ENCODE data around the gene EHBP1. TPM values are rescaled to one million over a fixed set of nuclear protein-coding genes. Genes with fewer than 3 reads are reported as not detected.

The EHBP1 gene
- total RNA-seq, 2 experiments from 2014 or later, result 21.4 to 22.3 TPM

GRCh38 chr2:62662131-62662530 is 43.4 kb upstream of the EHBP1 start:
- CTCF ChIA-PET, result no interaction called here
- DNase-seq, result no peak
- no peak overlapping the region for H3K27ac Mint-ChIP-seq
- H3K4me3 ChIP-seq (ENCODE audit: low read length), result no peak overlapping the region
- ATAC-seq (ENCODE audit: poor library complexity), result no peak
- POLR2A ChIA-PET, result no interaction called here
- no peaks in the 10 kb centered on the region for H3K4me1 Mint-ChIP-seq (ENCODE audit: low read depth)
- no peaks in the 10 kb centered on the region for H3K27me3 Mint-ChIP-seq
- H3K4me1 ChIP-seq (ENCODE audit: insufficient read depth, low read length), result no peaks in the 10 kb centered on the region
- H3K27ac ChIP-seq (ENCODE audit: low read depth in 1 of 2, low read length in 2 of 2), result no peak overlapping the region
- no peak for TF ChIP-seq CTCF (IDR thresholded peaks at IDR 0.05)
- H3K36me3 Mint-ChIP-seq (ENCODE audit: low read depth), result no peaks in the 10 kb centered on the region
- H3K9me3 ChIP-seq (ENCODE audit: control insufficient read depth in 1 of 2, insufficient read depth in 1 of 2, low read length in 2 of 2), result no peaks in the 10 kb centered on the region
- H3K27me3 ChIP-seq (ENCODE audit: control insufficient read depth in 1 of 2, insufficient read depth in 2 of 2, low read length in 2 of 2), result peaks cover 0 to 3% of the 10 kb centered on the region in 2 experiments
- no peaks in the 10 kb centered on the region for H3K36me3 ChIP-seq (ENCODE audit: insufficient read depth, low read length)
- H3K9me3 Mint-ChIP-seq, result no peaks in the 10 kb centered on the region
- intact Hi-C loops (cut with DNase I, micrococcal nuclease), result no loop called here
- no peak overlapping the region for H3K4me3 Mint-ChIP-seq

GRCh38 chr2:62662554-62662953 is 43.0 kb upstream of the EHBP1 start:
- H3K27ac ChIP-seq (ENCODE audit: low read depth in 1 of 2, low read length in 2 of 2), result no peak overlapping the region
- ChIA-PET POLR2A (no interaction called here), CTCF (no interaction called here)
- DNase-seq (no peak), ATAC-seq (ENCODE audit: poor library complexity) (no peak)
- no peaks in the 10 kb centered on the region for H3K36me3 Mint-ChIP-seq (ENCODE audit: low read depth)
- no peak overlapping the region for H3K4me3 Mint-ChIP-seq
- no peak overlapping the region for H3K4me3 ChIP-seq (ENCODE audit: low read length)
- H3K27me3 ChIP-seq (ENCODE audit: control insufficient read depth in 1 of 2, insufficient read depth in 2 of 2, low read length in 2 of 2), result peaks cover 0 to 3% of the 10 kb centered on the region in 2 experiments
- no peaks in the 10 kb centered on the region for H3K36me3 ChIP-seq (ENCODE audit: insufficient read depth, low read length)
- TF ChIP-seq CTCF (IDR thresholded peaks at IDR 0.05), result no peak
- no peak overlapping the region for H3K27ac Mint-ChIP-seq
- no peaks in the 10 kb centered on the region for H3K9me3 ChIP-seq (ENCODE audit: control insufficient read depth in 1 of 2, insufficient read depth in 1 of 2, low read length in 2 of 2)
- intact Hi-C loops (cut with DNase I, micrococcal nuclease), result no loop called here
- H3K4me1 ChIP-seq (ENCODE audit: insufficient read depth, low read length), result no peaks in the 10 kb centered on the region
- H3K27me3 Mint-ChIP-seq, result no peaks in the 10 kb centered on the region
- H3K4me1 Mint-ChIP-seq (ENCODE audit: low read depth), result no peaks in the 10 kb centered on the region
- H3K9me3 Mint-ChIP-seq, result no peaks in the 10 kb centered on the region

GRCh38 chr2:62663411-62663810 is 42.1 kb upstream of the EHBP1 start:
- no peaks in the 10 kb centered on the region for H3K27me3 Mint-ChIP-seq
- intact Hi-C loops (cut with DNase I, micrococcal nuclease), result no loop called here
- Histone ChIP-seq H3K4me1 (ENCODE audit: insufficient read depth, low read length) (no peaks in the 10 kb centered on the region), H3K36me3 (ENCODE audit: insufficient read depth, low read length) (no peaks in the 10 kb centered on the region), H3K27ac (ENCODE audit: low read depth in 1 of 2, low read length in 2 of 2) (no peak overlapping the region), H3K27me3 (ENCODE audit: control insufficient read depth in 1 of 2, insufficient read depth in 2 of 2, low read length in 2 of 2) (peaks cover 0 to 3% of the 10 kb centered on the region in 2 experiments), H3K9me3 (ENCODE audit: control insufficient read depth in 1 of 2, insufficient read depth in 1 of 2, low read length in 2 of 2) (no peaks in the 10 kb centered on the region), H3K4me3 (ENCODE audit: low read length) (no peak overlapping the region)
- no peak for TF ChIP-seq CTCF (IDR thresholded peaks at IDR 0.05)
- DNase-seq (no peak), ATAC-seq (ENCODE audit: poor library complexity) (no peak)
- POLR2A ChIA-PET, result no interaction called here
- H3K4me3 Mint-ChIP-seq, result no peak overlapping the region
- H3K27ac Mint-ChIP-seq, result no peak overlapping the region
- no peaks in the 10 kb centered on the region for H3K36me3 Mint-ChIP-seq (ENCODE audit: low read depth)
- H3K9me3 Mint-ChIP-seq, result no peaks in the 10 kb centered on the region
- H3K4me1 Mint-ChIP-seq (ENCODE audit: low read depth), result no peaks in the 10 kb centered on the region
- CTCF ChIA-PET, result no interaction called here

Measured in CD4-positive, alpha-beta T cell (primary cell).